ENCODE data around the gene CDH4. TPM values are rescaled to one million over a fixed set of nuclear protein-coding genes. Genes with fewer than 3 reads are reported as not detected.

CDH4 gene
- total RNA-seq, 1 donor from 2014 or later: not detected

DNA sequence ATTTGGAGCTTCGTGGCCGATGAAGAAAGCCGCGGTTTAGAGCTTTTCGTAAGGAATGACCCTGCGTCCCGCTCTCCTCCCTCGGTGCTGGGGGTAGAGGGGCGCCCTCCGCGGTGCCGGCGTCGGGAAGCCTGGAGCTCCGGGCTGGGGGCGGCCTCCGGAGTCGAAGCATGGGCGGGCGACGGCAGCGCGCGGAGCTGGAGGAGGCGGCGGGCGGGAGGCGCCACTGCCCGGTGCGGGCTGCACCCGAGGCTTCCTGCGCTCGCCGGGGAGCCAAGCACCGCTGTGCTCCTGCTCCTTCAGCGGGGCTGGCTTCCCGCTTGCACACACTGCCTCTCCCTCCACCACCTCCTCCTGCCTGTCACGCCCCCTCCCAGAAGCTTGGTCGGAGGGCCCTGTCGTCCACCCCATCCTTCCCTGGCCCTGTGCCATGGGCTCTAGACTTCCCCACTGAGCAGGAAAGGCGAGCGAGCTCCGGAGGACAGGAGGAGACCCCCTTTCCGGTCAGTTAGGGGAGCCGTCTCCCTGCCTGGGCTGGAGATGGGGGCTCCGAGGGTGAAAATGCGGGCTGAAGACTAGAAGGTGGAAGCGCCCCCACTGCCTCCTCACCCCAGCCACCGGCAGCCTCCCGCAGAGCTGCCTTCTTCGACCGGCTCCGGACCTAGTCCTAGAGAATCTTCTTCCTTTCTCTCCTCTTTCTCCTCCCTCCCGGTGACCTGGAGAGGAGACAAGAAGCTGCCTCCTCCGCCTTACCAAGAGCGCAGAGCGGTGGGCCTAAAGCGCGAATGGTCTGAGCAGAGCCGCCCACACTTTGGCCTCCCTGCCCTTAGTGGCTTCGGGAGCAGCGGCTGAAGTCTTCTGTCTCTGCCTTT lies 1.8 kb downstream of the CDH4 start:
- H3K27me3 ChIP-seq: peaks cover 6% of the 10 kb centered on the region
- DNase-seq (ENCODE audit: low spot score in 2 of 2): no peak
- no peaks in the 10 kb centered on the region for H3K36me3 ChIP-seq
- no peaks in the 10 kb centered on the region for H3K9me3 ChIP-seq
- H3K4me1 ChIP-seq: no peaks in the 10 kb centered on the region
- intact Hi-C loops (cut with DNase I): no loop called here
- no peak overlapping the region for H3K27ac ChIP-seq
- H3K4me3 ChIP-seq: peak overlapping the region in 1 of 2 donors; percentile 39
- TF ChIP-seq, protein P1, sequence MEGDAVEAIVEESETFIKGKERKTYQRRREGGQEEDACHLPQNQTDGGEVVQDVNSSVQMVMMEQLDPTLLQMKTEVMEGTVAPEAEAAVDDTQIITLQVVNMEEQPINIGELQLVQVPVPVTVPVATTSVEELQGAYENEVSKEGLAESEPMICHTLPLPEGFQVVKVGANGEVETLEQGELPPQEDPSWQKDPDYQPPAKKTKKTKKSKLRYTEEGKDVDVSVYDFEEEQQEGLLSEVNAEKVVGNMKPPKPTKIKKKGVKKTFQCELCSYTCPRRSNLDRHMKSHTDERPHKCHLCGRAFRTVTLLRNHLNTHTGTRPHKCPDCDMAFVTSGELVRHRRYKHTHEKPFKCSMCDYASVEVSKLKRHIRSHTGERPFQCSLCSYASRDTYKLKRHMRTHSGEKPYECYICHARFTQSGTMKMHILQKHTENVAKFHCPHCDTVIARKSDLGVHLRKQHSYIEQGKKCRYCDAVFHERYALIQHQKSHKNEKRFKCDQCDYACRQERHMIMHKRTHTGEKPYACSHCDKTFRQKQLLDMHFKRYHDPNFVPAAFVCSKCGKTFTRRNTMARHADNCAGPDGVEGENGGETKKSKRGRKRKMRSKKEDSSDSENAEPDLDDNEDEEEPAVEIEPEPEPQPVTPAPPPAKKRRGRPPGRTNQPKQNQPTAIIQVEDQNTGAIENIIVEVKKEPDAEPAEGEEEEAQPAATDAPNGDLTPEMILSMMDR (IDR thresholded peaks at IDR 0.05): no peak

DNA sequence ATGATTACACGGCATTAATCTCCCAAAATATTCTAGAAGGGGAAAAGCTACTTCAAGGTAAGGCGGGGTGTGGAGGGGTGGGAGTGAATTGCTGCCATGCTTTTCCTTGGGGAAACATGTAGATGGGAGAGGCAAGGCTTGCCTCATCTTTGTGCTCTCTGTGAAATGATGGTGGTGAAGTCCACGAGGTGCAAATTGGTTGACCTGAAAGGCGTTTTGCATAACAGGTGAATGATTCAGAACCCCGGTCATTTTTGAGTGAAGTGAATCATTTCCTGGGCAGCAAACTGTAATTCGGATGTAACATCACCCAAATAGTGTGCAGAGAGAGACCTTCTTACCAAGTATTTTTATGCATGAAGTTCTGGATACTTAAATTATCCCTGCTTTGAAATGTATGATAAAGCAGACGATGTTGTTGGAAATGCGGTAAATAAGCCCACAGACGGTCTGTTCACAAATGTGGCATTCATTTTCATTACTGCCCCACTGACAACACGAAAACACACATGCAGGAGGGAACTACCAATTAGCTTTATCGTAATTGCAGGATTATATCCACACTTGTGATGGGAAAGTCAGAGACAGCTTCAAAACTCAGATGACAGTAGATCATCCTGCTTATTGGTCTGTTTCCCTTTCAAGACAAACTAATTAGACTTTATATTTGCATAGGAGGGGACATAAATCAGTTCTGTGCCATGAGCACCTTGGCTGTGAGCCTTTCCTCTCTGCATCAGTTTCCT lies 3.0 kb downstream of the CDH4 start:
- Histone ChIP-seq H3K36me3 (no peaks in the 10 kb centered on the region), H3K27me3 (peaks cover 6% of the 10 kb centered on the region), H3K4me1 (no peaks in the 10 kb centered on the region), H3K4me3 (no peak overlapping the region), H3K9me3 (no peaks in the 10 kb centered on the region), H3K27ac (no peak overlapping the region)
- intact Hi-C loops (cut with DNase I): no loop called here
- DNase-seq (ENCODE audit: low spot score in 2 of 2): no peak
- TF ChIP-seq, protein P1 (IDR thresholded peaks at IDR 0.05): no peak

DNA sequence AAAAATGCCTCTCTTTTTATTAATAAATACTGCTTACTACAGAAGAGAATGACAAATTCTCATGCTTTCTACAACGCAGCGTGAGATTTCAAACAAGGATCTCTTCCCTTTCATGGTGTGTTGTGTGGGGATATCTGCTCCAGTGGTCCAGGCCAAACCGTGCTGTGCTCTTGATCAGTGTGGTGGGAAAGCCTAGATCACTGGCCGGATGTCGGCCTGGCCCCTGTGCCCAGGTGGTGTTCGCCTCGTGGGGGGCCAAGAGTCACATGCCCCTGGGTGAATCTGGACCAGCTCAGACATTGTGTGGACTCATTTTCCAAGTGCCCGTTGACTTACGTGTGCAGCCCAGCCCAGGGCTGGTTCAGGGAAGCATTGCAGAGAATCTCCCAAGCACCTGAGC lies 4.3 kb downstream of the CDH4 start:
- Histone ChIP-seq H3K36me3 (no peaks in the 10 kb centered on the region), H3K27ac (no peak overlapping the region), H3K27me3 (peaks cover 6% of the 10 kb centered on the region), H3K4me1 (no peaks in the 10 kb centered on the region), H3K4me3 (no peak overlapping the region), H3K9me3 (no peaks in the 10 kb centered on the region)
- intact Hi-C loops (cut with DNase I): no loop called here
- TF ChIP-seq, protein P1 (IDR thresholded peaks at IDR 0.05): no peak
- DNase-seq (ENCODE audit: low spot score in 2 of 2): no peak

DNA sequence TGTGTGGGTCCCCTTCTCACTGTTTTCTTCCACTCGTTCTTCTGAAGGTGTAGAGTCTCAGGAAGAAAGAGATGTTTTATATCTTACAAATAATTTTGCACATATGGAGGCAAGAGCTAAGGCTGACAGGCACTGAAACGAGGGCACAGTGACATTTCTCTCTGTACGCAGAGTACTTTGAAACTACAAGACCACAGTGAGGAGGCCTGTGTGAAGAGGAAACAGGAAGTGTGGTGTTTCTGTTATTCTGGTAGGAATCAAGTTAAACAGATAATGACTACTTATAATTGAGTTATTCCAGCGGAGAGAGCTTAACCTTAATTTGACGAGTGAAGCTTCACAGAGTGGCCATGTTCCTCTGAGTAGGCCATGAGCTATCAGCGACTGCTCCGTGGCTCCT lies 4.8 kb downstream of the CDH4 start:
- Histone ChIP-seq H3K4me1 (no peaks in the 10 kb centered on the region), H3K9me3 (no peaks in the 10 kb centered on the region), H3K27ac (no peak overlapping the region), H3K27me3 (peaks cover 6% of the 10 kb centered on the region), H3K36me3 (no peaks in the 10 kb centered on the region), H3K4me3 (no peak overlapping the region)
- TF ChIP-seq, protein P1 (IDR thresholded peaks at IDR 0.05): no peak
- DNase-seq (ENCODE audit: low spot score in 2 of 2): no peak
- intact Hi-C loops (cut with DNase I): no loop called here

DNA sequence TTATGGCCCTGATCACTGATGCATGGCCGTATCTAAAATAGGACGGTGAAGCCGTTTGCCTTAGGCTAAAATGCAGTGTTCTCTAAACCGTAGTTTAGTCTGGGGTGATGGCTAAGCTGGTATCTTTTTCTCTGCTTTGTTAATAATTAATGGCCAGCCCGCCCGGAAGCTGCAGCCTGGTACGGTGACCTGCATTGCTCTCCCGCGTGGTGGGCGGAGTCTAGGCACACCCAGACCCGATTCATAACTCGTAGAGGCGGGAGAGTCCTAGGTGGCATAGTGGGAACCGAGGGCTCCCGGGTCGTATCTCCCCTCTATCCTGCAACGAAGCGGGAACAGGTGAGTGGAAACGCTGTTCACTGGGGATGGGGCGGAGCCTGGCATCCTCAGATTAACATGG lies 5.5 kb downstream of the CDH4 start:
- Histone ChIP-seq H3K36me3 (no peaks in the 10 kb centered on the region), H3K4me3 (no peak overlapping the region), H3K9me3 (no peaks in the 10 kb centered on the region), H3K27ac (no peak overlapping the region), H3K4me1 (no peaks in the 10 kb centered on the region), H3K27me3 (peaks cover 6% of the 10 kb centered on the region)
- DNase-seq (ENCODE audit: low spot score in 2 of 2): no peak
- intact Hi-C loops (cut with DNase I): no loop called here
- TF ChIP-seq, protein P1 (IDR thresholded peaks at IDR 0.05): no peak
